GM18505 (cell line): ENCODE results near the gene ACSL3.

Experiments
- ATAC-seq: cut with Tn5 transposase; IDR thresholded peaks from one replicate; pipeline ENCODE4 v1.9.1; 2021; ENCODE audit not compliant: unreplicated experiment
- POLR2A ChIP-seq: IDR thresholded peaks from 4 replicates; pipeline ENCODE4 v1.6.1; 2011; ENCODE audit warnings: borderline replicate concordance; ENCODE audit not compliant: insufficient read depth, insufficient read length; ENCODE audit errors: extremely low read depth

ACSL3 gene

GRCh38 chr2:222879604-222879933 lies 18.7 kb downstream of the ACSL3 start:
- no peak for ATAC-seq
- no peak for TF ChIP-seq POLR2A

GRCh38 chr2:222882484-222882928 lies 21.7 kb downstream of the ACSL3 start:
- no peak for TF ChIP-seq POLR2A
- ATAC-seq = no peak

- TF ChIP-seq POLR2A = no peak
- ATAC-seq = no peak
Measured at GRCh38 chr2:222883420-222883819, 22.6 kb downstream of the ACSL3 start.

DNA sequence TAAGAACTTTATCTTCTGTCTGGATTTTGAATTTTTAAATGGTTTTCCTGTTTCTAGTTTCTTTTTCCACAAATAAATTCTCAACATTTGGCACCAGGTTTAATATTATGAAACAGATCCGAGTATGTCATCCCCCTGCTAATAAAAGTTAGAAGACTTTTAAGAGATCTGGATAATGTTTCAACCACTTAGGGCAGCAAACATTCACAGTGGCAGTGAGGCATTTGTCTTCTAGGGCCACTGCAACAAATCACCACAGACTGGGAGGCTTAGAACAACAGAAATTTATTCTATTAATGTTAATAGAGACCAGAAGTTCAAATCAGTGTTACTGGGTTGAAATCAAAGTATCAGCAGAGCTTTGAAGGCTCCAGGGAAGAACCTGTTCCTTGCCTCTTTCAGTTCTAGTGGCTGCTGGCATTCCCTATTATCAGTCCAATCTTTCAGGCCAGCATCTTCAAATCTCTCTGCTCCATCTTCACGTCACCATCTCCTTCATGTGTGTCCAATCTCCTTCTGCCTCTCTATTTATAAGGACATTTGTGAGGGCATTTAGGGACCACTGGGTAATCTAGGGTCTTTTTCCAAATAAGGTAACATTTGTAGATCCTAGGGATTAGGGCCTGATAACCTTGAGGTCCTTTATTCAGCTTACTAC lies 23.4 kb downstream of the ACSL3 start:
- no peak for ATAC-seq
- TF ChIP-seq POLR2A = no peak

- TF ChIP-seq POLR2A = no peak
- no peak for ATAC-seq
Measured at GRCh38 chr2:222884805-222885424, 24.1 kb downstream of the ACSL3 start.

GRCh38 chr2:222887124-222887523 lies 26.3 kb downstream of the ACSL3 start:
- no peak for TF ChIP-seq POLR2A
- ATAC-seq = no peak

GRCh38 chr2:222888716-222889115 lies 27.9 kb downstream of the ACSL3 start:
- TF ChIP-seq POLR2A = no peak
- ATAC-seq = no peak

DNA sequence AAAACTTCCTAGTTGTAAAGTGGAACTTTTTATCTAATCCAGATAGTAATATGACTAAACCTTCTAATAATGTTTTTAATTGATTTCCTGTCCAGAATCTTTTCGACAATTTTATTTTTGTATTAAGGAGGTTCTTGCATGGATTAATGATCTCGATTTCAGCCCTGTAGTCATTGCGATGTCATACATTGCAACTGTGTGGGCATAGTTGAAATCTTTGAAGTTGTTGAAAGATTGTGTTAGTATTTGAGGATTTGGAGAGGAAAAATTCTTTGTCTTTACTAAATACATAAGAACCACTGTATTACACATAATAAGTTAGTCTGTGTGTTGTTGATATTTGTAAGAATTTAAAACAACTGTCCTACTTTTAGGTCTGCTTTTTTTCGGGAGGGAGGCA lies 31.1 kb downstream of the ACSL3 start:
- ATAC-seq = no peak
- TF ChIP-seq POLR2A = no peak

GRCh38 chr2:222892321-222892720 lies 31.5 kb downstream of the ACSL3 start:
- ATAC-seq = no peak
- TF ChIP-seq POLR2A = no peak

DNA sequence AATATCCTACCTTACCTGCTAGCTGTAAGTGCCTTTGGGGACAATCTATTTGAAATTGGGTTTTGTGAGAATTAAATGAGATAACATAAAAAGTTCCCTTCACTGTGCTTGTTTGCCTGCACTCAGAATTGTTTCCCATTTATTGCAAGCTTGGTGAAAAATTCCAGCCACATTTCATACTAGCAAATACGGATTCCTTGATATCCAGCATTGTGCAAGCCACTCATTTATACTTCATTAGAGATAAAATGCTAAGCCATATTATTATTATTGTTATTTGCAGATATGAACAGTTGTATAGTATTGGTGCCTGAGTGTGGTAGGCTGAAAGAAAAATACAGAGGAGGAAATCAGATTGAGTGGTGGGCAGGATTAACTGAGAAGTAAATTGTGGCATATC lies 31.9 kb downstream of the ACSL3 start:
- no peak for ATAC-seq
- TF ChIP-seq POLR2A = no peak

- TF ChIP-seq POLR2A = no peak
- ATAC-seq = no peak
Measured at GRCh38 chr2:222893716-222894115, 32.9 kb downstream of the ACSL3 start.

GRCh38 chr2:222895144-222895543 lies 34.3 kb downstream of the ACSL3 start:
- TF ChIP-seq POLR2A = no peak
- no peak for ATAC-seq

DNA sequence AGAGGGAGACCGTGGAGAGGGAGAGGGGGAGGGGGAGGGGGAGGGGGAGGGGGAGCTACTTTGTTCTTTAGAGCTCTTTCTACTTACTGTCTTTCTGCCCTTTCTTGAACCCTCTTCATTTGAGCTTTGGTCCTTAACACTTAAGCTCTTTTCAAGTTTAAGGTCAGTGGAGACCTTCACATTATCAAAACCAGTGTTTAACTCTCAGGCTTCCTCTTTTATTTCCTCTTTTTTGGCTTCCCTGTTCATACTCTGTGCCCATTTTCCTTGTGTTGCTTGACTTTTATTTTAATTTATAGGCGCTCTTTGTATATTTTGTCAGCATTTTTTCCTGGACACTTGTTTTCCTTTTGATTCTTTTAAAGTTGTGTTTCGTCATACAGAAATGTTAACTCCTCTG lies 37.1 kb downstream of the ACSL3 start:
- ATAC-seq = no peak
- TF ChIP-seq POLR2A = no peak

GRCh38 chr2:222899413-222900181 lies 38.8 kb downstream of the ACSL3 start:
- ATAC-seq = no peak
- TF ChIP-seq POLR2A = no peak

DNA sequence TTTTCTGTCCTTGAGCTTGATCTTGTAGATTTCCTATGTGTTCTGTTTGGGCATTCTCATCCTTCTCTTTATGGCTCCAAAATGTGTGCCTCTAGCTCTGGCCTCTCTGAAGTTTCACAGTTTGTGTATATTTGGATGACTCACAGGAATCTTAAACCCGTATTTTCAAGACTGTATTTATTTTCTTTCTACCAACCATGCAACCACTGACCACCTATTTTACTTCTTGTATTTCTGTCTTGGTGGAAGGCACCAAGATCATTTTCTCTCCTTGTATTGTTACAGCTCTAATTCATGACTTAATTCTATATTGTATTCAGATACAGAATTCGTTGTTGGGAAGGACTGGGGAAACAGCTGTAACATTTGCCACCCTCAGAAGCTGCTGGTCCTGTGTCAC lies 39.5 kb downstream of the ACSL3 start:
- ATAC-seq = no peak
- TF ChIP-seq POLR2A = no peak

GRCh38 chr2:222902660-222903059 lies 41.8 kb downstream of the ACSL3 start:
- no peak for ATAC-seq
- no peak for TF ChIP-seq POLR2A
